Peyer's patch (tissue), 4 donors: Measurements from ENCODE around the gene AKIP1.

Source experiments
- CTCF ChIP-seq, 6 experiments: fragments of 450-650 bp in 4 of 6; fragments of 200-600 bp in 2 of 6; sonication (generic) in 1 of 6; IDR thresholded peaks; one replicate each; pipeline ENCODE4 v1.5.1; 2017 to 2019; ENCODE audit warnings: antibody characterized with exemption in 6 of 6, mild to moderate bottlenecking in 3 of 6, moderate library complexity in 1 of 6
- POLR2A ChIP-seq, 2 donors: fragments of 450-650 bp; IDR thresholded peaks; one replicate each; pipeline ENCODE4 v1.5.1; 2017; ENCODE audit warnings: antibody characterized with exemption in 2 of 2, mild to moderate bottlenecking in 2 of 2, moderate library complexity in 2 of 2

- TF ChIP-seq POLR2A (IDR thresholded peaks at IDR 0.05) (no peak), CTCF (IDR thresholded peaks at IDR 0.05) (no peak)
These were observed 5.3 kb upstream of the AKIP1 start for GRCh38 chr11:8905528-8906165.
